Aorta (tissue), 5 donors: Measurements from ENCODE around the gene CWC27. TPM values are rescaled to one million over a fixed set of nuclear protein-coding genes. Genes with fewer than 3 reads are reported as not detected.
A peak's percentile ranks its signal among the peaks of the same experiment; 100 is the strongest.
"Not testable (repeated sequence)": the region's sequence is repeated elsewhere in the genome, so short reads cannot be mapped to it uniquely, and the experiment has no call there.

Experiments used
- ATAC-seq: fragments of 200-7000 bp; cut with Tn5 transposase; one replicate; pipeline ENCODE4 v1.9.1; 2022; ENCODE audit warnings: moderate library complexity; ENCODE audit not compliant: low FRiP score
- DNase-seq, 2 donors: peaks; one replicate each; pipeline ENCODE4 v3.0.0-alpha.2; 2020
- H3K27ac ChIP-seq, 2 donors: one replicate each; pipeline ENCODE4 v1.5.1; 2013; ENCODE audit warnings: low read length in 2 of 2, mild to moderate bottlenecking in 2 of 2, moderate library complexity in 2 of 2, control low read depth in 1 of 2, inconsistent platforms in 1 of 2, low read depth in 1 of 2
- H3K27me3 ChIP-seq, 2 donors: one replicate each; pipeline ENCODE4 v1.6.1; 2013; ENCODE audit warnings: control low read depth in 1 of 2, low read length in 1 of 2, mild to moderate bottlenecking in 1 of 2, moderate library complexity in 1 of 2; ENCODE audit not compliant: insufficient read depth in 2 of 2, control insufficient read depth in 1 of 2
- H3K36me3 ChIP-seq, 2 donors: one replicate each; pipeline ENCODE4 v1.6.1; 2013; ENCODE audit warnings: control low read depth in 1 of 2, low read length in 1 of 2, mild to moderate bottlenecking in 1 of 2; ENCODE audit not compliant: insufficient read depth in 2 of 2, control insufficient read depth in 1 of 2
- H3K4me1 ChIP-seq, 2 donors: one replicate each; pipeline ENCODE4 v1.6.1; 2013; ENCODE audit warnings: low read length in 2 of 2, control low read depth in 1 of 2, mild to moderate bottlenecking in 1 of 2, moderate library complexity in 1 of 2; ENCODE audit not compliant: insufficient read depth in 2 of 2, control insufficient read depth in 1 of 2
- H3K4me3 ChIP-seq, 2 donors: one replicate each; pipeline ENCODE4 v1.5.1; 2013; ENCODE audit warnings: low read length in 2 of 2, control low read depth in 1 of 2, mild to moderate bottlenecking in 1 of 2
- H3K9me3 ChIP-seq: one replicate; pipeline ENCODE4 v1.6.1; 2013; ENCODE audit warnings: mild to moderate bottlenecking, low read length; ENCODE audit not compliant: control insufficient read depth
- WGBS, 2 donors: extraction: QIAGEN DNeasy Blood & Tissue Kit; methylation state at CpG; one replicate each; pipeline ENCODE4 v1.1.7; 2013; 5-methylcytosine and 5-hydroxymethylcytosine counted together
- intact Hi-C, 2 donors: fragments of 100-400 bp; cut with DNase I; formaldehyde crosslinking; loops; one replicate each; pipeline versions ENCODE4 v1.14.2 to v1.15.0; 2022
- polyA plus RNA-seq, 2 donors: library from polyadenylated mRNA; stranded (reverse); fragments of 200-250 nt; gene quantifications; one replicate each; pipeline ENCODE4 v1.2.3, GENCODE V29; 2013
- total RNA-seq, 2 donors: library from RNA; stranded (reverse); fragmentation: NEBNext Ultra II Directional; extraction: Animal tissue kit (Norgen Biotek cat#: 25700); gene quantifications; one replicate each; pipeline ENCODE4 v1.2.1, GENCODE V29; 2021
- donor health status: healthy with polysubstance abuse.
- donor health status: Bipolar disorder and iron deficiency.
- donor health status: DM: no; HTN: no; CAD: no.
- donor health status: DM: no; HTN: no; CAD: no.
- donor health status: DM: yes; HTN: yes; CAD: no.

CWC27 gene
- total and polyA plus RNA-seq, 4 donors: 12.9 to 20.7 (median 17.6) TPM

- Histone ChIP-seq H3K36me3 (no peaks in the 10 kb centered on the region), H3K4me1 (no peaks in the 10 kb centered on the region), H3K27me3 (no peaks in the 10 kb centered on the region), H3K9me3 (no peaks in the 10 kb centered on the region), H3K27ac (no peak overlapping the region), H3K4me3 (no peak overlapping the region)
- ATAC-seq (no peak), DNase-seq (no peak)
- 97% methylated on average over 2 of the region's 2 CpGs for WGBS, 2 donors
- intact Hi-C loops: no loop called here
Measured at GRCh38 chr5:64887910-64888309, 119.2 kb downstream of the CWC27 start.

GRCh38 chr5:64895748-64896147 lies 127.0 kb downstream of the CWC27 start:
- DNase-seq (no peak), ATAC-seq (no peak)
- H3K4me3 ChIP-seq: no peak overlapping the region
- no peak overlapping the region for H3K27ac ChIP-seq
- H3K27me3 ChIP-seq: no peaks in the 10 kb centered on the region
- 96 to 98% methylated on average over 2 of the region's 2 CpGs for WGBS, 2 donors
- intact Hi-C loops: no loop called here
- no peaks in the 10 kb centered on the region for H3K36me3 ChIP-seq
- H3K9me3 ChIP-seq: no peaks in the 10 kb centered on the region
- H3K4me1 ChIP-seq: no peaks in the 10 kb centered on the region

GRCh38 chr5:64899838-64900237 lies 131.1 kb downstream of the CWC27 start:
- H3K27ac ChIP-seq: no peak overlapping the region
- intact Hi-C loops: no loop called here
- no peaks in the 10 kb centered on the region for H3K9me3 ChIP-seq
- no peaks in the 10 kb centered on the region for H3K4me1 ChIP-seq
- DNase-seq: no peak
- ATAC-seq: no peak
- 79 to 87% methylated on average over 1 of the region's 1 CpG for WGBS, 2 donors
- H3K27me3 ChIP-seq: no peaks in the 10 kb centered on the region
- H3K4me3 ChIP-seq: no peak overlapping the region
- H3K36me3 ChIP-seq: no peaks in the 10 kb centered on the region

- WGBS, 2 donors: 93 to 96% methylated on average over 2 of the region's 2 CpGs
- intact Hi-C loops: no loop called here
- ATAC-seq: no peak
- Histone ChIP-seq H3K4me3 (no peak overlapping the region), H3K36me3 (no peaks in the 10 kb centered on the region), H3K27me3 (no peaks in the 10 kb centered on the region), H3K27ac (no peak overlapping the region), H3K9me3 (no peaks in the 10 kb centered on the region), H3K4me1 (no peaks in the 10 kb centered on the region)
- no peak for DNase-seq
Measured at GRCh38 chr5:64900618-64901017, 131.9 kb downstream of the CWC27 start.

GRCh38 chr5:64907399-64907798 lies 138.7 kb downstream of the CWC27 start:
- not testable (repeated sequence) for ATAC-seq

GRCh38 chr5:64914396-64914795 lies 145.7 kb downstream of the CWC27 start:
- Histone ChIP-seq H3K4me1 (no peaks in the 10 kb centered on the region), H3K27ac (no peak overlapping the region), H3K27me3 (no peaks in the 10 kb centered on the region), H3K4me3 (no peak overlapping the region), H3K9me3 (no peaks in the 10 kb centered on the region), H3K36me3 (no peaks in the 10 kb centered on the region)
- ATAC-seq (no peak), DNase-seq (no peak)
- intact Hi-C loops: no loop called here
- WGBS, 2 donors: 77 to 79% methylated on average over 5 of the region's 5 CpGs

More at GRCh38 chr5:64907399-64907798, 138.7 kb downstream of the CWC27 start:
- H3K4me3 ChIP-seq, H3K9me3 ChIP-seq, H3K27ac ChIP-seq, intact Hi-C loops, H3K4me1 ChIP-seq, H3K36me3 ChIP-seq, DNase-seq, H3K27me3 ChIP-seq: not testable (repeated sequence)

- ATAC-seq (no peak), DNase-seq (no peak)
- WGBS, 2 donors: 93 to 100% methylated on average over 1 of the region's 1 CpG
- Histone ChIP-seq H3K36me3 (peaks cover 0 to 3% of the 10 kb centered on the region in 2 donors), H3K4me3 (no peak overlapping the region), H3K9me3 (no peaks in the 10 kb centered on the region), H3K27ac (no peak overlapping the region), H3K27me3 (no peaks in the 10 kb centered on the region), H3K4me1 (no peaks in the 10 kb centered on the region)
- intact Hi-C loops: no loop called here
Measured at GRCh38 chr5:64918083-64918482, 149.4 kb downstream of the CWC27 start.

- Histone ChIP-seq H3K9me3 (no peaks in the 10 kb centered on the region), H3K36me3 (peaks cover 0 to 3% of the 10 kb centered on the region in 2 donors), H3K4me1 (no peaks in the 10 kb centered on the region), H3K27ac (no peak overlapping the region), H3K4me3 (no peak overlapping the region), H3K27me3 (no peaks in the 10 kb centered on the region)
- 99 to 100% methylated on average over 2 of the region's 2 CpGs for WGBS, 2 donors
- no peak for ATAC-seq
- DNase-seq: no peak
- intact Hi-C loops: no loop called here
Measured at GRCh38 chr5:64921386-64921785, 152.7 kb downstream of the CWC27 start.

- intact Hi-C loops: no loop called here
- WGBS, 2 donors: 88 to 93% methylated on average over 6 of the region's 6 CpGs
- H3K27me3 ChIP-seq: no peaks in the 10 kb centered on the region
- no peak overlapping the region for H3K4me3 ChIP-seq
- peak in 1 of 2 donors; percentile 11 for DNase-seq
- H3K4me1 ChIP-seq: no peaks in the 10 kb centered on the region
- no peak for ATAC-seq
- H3K9me3 ChIP-seq: no peaks in the 10 kb centered on the region
- peaks cover 0 to 3% of the 10 kb centered on the region in 2 donors for H3K36me3 ChIP-seq
- H3K27ac ChIP-seq: no peak overlapping the region
Measured at GRCh38 chr5:64923151-64923685, 154.5 kb downstream of the CWC27 start.
